ENCODE data around the gene GABBR2. TPM values are rescaled to one million over a fixed set of nuclear protein-coding genes. Genes with fewer than 3 reads are reported as not detected.
A peak's percentile ranks its signal among the peaks of the same experiment; 100 is the strongest.

GABBR2 gene
- total and polyA plus RNA-seq, 9 of the 15 experiments (the other 6 are each of a cell fraction or from before 2014, with no cell fraction given) = 0.15 to 1.9 (median 0.32) TPM

DNA sequence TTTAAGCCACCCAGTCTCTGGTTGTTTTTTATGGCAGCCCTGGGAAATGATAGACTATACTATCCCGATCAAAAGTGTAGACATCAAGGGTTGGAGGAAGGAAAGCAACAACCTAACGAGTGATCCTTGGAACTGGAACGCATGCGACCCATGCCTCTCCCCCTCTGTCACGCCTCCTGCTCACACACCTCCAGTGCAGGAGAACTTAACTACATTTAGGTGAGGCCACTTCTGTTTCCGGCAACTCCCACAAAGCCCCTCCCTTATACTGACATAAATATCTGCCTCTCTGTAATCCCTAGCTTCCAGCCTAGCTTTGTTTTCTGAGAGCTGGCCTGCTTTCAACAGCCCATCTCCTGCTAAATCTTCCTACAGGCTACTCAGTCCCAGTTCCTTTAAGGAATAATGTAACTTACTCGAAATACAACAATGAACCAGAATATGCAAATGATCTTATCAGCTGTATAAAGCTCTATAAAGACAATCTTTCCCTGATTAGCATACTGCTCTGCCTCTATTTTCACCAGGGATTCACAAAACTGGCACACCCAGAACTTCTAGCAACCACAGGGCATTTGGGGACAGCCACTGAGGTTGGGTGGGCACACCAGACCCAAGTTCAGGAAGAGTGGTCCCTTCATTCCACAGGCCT lies 73.9 kb downstream of the GABBR2 start (continued):
- no peak for TF ChIP-seq MYBL2 (IDR thresholded peaks at IDR 0.05; ENCODE audit: low read depth)
- TF ChIP-seq MYBL2 (CRISPR knock-in tag; IDR thresholded peaks at IDR 0.05; ENCODE audit: borderline replicate concordance) = no peak
- no peak for TF ChIP-seq SIRT6 (IDR thresholded peaks at IDR 0.05; ENCODE audit: low read depth, low read length)
- TF ChIP-seq PPARD (CRISPR knock-in tag; IDR thresholded peaks at IDR 0.05) = no peak
- TF ChIP-seq HDAC8 (tag; IDR thresholded peaks at IDR 0.05) = no peak
- TF ChIP-seq FOXK2 (conservative IDR thresholded peaks at IDR 0.05 in 1 of 2, IDR thresholded peaks at IDR 0.05 in 1 of 2; ENCODE audit: low read depth in 2 of 2) = peak; percentile 43 to 53; a peak in 2 of 4 replicates
- TF ChIP-seq MTF1 (CRISPR knock-in tag; IDR thresholded peaks at IDR 0.05; ENCODE audit: borderline replicate concordance) = no peak
- TF ChIP-seq ETS2 (tag; IDR thresholded peaks at IDR 0.05; ENCODE audit: borderline replicate concordance, poor library complexity, severe bottlenecking) = no peak
- TF ChIP-seq ZNF583 (CRISPR knock-in tag; IDR thresholded peaks at IDR 0.05) = no peak
- no peak for TF ChIP-seq ZNF561 (CRISPR knock-in tag; conservative IDR thresholded peaks at IDR 0.05)
- TF ChIP-seq, protein P1, sequence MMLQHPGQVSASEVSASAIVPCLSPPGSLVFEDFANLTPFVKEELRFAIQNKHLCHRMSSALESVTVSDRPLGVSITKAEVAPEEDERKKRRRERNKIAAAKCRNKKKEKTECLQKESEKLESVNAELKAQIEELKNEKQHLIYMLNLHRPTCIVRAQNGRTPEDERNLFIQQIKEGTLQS (IDR thresholded peaks at IDR 0.05) = no peak
- TF ChIP-seq, protein P1 (CRISPR knock-in tag; conservative IDR thresholded peaks at IDR 0.05) = no peak
- TF ChIP-seq, protein P2, sequence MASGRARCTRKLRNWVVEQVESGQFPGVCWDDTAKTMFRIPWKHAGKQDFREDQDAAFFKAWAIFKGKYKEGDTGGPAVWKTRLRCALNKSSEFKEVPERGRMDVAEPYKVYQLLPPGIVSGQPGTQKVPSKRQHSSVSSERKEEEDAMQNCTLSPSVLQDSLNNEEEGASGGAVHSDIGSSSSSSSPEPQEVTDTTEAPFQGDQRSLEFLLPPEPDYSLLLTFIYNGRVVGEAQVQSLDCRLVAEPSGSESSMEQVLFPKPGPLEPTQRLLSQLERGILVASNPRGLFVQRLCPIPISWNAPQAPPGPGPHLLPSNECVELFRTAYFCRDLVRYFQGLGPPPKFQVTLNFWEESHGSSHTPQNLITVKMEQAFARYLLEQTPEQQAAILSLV (tag; IDR thresholded peaks at IDR 0.05) = no peak
- TF ChIP-seq, protein P3, sequence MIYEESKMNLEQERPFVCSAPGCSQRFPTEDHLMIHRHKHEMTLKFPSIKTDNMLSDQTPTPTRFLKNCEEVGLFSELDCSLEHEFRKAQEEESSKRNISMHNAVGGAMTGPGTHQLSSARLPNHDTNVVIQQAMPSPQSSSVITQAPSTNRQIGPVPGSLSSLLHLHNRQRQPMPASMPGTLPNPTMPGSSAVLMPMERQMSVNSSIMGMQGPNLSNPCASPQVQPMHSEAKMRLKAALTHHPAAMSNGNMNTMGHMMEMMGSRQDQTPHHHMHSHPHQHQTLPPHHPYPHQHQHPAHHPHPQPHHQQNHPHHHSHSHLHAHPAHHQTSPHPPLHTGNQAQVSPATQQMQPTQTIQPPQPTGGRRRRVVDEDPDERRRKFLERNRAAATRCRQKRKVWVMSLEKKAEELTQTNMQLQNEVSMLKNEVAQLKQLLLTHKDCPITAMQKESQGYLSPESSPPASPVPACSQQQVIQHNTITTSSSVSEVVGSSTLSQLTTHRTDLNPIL (CRISPR knock-in tag; IDR thresholded peaks at IDR 0.05) = no peak
- no peak for TF ChIP-seq HOXB6 (CRISPR knock-in tag; IDR thresholded peaks at IDR 0.05; ENCODE audit: borderline replicate concordance)
- TF ChIP-seq RBM22 (IDR thresholded peaks at IDR 0.05; ENCODE audit: low read depth, low read length, poor library complexity, severe bottlenecking) = no peak
- TF ChIP-seq, protein P4, sequence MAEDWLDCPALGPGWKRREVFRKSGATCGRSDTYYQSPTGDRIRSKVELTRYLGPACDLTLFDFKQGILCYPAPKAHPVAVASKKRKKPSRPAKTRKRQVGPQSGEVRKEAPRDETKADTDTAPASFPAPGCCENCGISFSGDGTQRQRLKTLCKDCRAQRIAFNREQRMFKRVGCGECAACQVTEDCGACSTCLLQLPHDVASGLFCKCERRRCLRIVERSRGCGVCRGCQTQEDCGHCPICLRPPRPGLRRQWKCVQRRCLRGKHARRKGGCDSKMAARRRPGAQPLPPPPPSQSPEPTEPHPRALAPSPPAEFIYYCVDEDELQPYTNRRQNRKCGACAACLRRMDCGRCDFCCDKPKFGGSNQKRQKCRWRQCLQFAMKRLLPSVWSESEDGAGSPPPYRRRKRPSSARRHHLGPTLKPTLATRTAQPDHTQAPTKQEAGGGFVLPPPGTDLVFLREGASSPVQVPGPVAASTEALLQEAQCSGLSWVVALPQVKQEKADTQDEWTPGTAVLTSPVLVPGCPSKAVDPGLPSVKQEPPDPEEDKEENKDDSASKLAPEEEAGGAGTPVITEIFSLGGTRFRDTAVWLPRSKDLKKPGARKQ (CRISPR knock-in tag; IDR thresholded peaks at IDR 0.05) = no peak
- peak; percentile 49 for TF ChIP-seq MEIS2 (IDR thresholded peaks at IDR 0.05; ENCODE audit: partially characterized antibody)
- TF ChIP-seq, protein P5, sequence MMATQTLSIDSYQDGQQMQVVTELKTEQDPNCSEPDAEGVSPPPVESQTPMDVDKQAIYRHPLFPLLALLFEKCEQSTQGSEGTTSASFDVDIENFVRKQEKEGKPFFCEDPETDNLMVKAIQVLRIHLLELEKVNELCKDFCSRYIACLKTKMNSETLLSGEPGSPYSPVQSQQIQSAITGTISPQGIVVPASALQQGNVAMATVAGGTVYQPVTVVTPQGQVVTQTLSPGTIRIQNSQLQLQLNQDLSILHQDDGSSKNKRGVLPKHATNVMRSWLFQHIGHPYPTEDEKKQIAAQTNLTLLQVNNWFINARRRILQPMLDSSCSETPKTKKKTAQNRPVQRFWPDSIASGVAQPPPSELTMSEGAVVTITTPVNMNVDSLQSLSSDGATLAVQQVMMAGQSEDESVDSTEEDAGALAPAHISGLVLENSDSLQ (IDR thresholded peaks at IDR 0.05) = no peak
- TF ChIP-seq HEY1 (CRISPR knock-in tag; IDR thresholded peaks at IDR 0.05; ENCODE audit: borderline replicate concordance) = no peak
- no peak for TF ChIP-seq GATA2 (CRISPR knock-in tag; IDR thresholded peaks at IDR 0.05)
- no peak for TF ChIP-seq FUS (optimal IDR thresholded peaks at IDR 0.05; ENCODE audit: low read depth, low read length)
- TF ChIP-seq SMARCA4 (IDR thresholded peaks at IDR 0.05) = peak; percentile 19; the same call in 1 of the 2 replicates

All from K562 (cell line).